GM12878 (cell line): ENCODE data around the gene SETD1A. TPM values are rescaled to one million over a fixed set of nuclear protein-coding genes. Genes with fewer than 3 reads are reported as not detected.

Experiments used
- ATAC-seq: fragments of 200-7000 bp; cut with Tn5 transposase; 3 replicates; pipeline ENCODE4 v1.9.1; 2020; ENCODE audit warnings: mild to moderate bottlenecking, moderate library complexity
- BruUV-seq: library from RNA; stranded (reverse); fragments of 400-500 nt; replicated peaks from 2 replicates; lab custom pipeline; 2021; lab: Mats Ljungman, UMichigan
- CTCF ChIA-PET: fragments of 300-600 bp; sonication (Branson Sonifier 250); formaldehyde crosslinking; extraction: SDS; loops from one replicate; lab custom pipeline; 2021; ENCODE audit warnings: inconsistent platforms; lab: Yijun Ruan, JAX
- POLR2A ChIA-PET: fragments of 350-600 bp; formaldehyde crosslinking; extraction: SDS; loops from one replicate; lab custom pipeline; 2021; ENCODE audit warnings: inconsistent platforms; lab: Charles Lee
- RAD21 ChIA-PET: fragments of 300-600 bp; sonication (Branson Sonifier 250); formaldehyde crosslinking; loops from one replicate; lab custom pipeline; 2023; ENCODE audit warnings: antibody characterized with exemption; ENCODE audit not compliant: unreplicated experiment; lab: Charles Lee
- SMC1A ChIA-PET: fragments of 300-600 bp; sonication (Branson Sonifier 250); formaldehyde crosslinking; loops from one replicate; lab custom pipeline; 2023; ENCODE audit not compliant: unreplicated experiment, uncharacterized antibody; lab: Charles Lee
- DNase-seq: peaks from one replicate; pipeline ENCODE4 v3.0.0-alpha.2; 2011; ENCODE audit warnings: low read depth, low spot score
- FAIRE-seq: peaks from 3 replicates; lab custom pipeline; 2011; peaks lifted over from hg19 to GRCh38; lab: Jason Lieb, UNC
- H2AFZ ChIP-seq: 2 replicates; pipeline ENCODE4 v1.6.0; 2011; ENCODE audit warnings: low read depth, low read length, control low read depth; ENCODE audit not compliant: control insufficient read depth
- H3K27ac ChIP-seq: 2 replicates; pipeline ENCODE4 v1.5.1; 2011; ENCODE audit warnings: control low read depth; ENCODE audit not compliant: control insufficient read depth, insufficient read depth
- H3K27me3 ChIP-seq, 2 experiments: replicated peaks in 1 of 2; 2 replicates each; pipeline versions ENCODE4 v1.6.0 to v1.6.1; 2011; ENCODE audit warnings: low read length in 1 of 2; ENCODE audit not compliant: control insufficient read depth in 2 of 2, insufficient read depth in 2 of 2
- H3K36me3 ChIP-seq, 2 experiments: 2 replicates each; pipeline ENCODE4 v1.5.1; 2011; ENCODE audit warnings: low read length in 1 of 2; ENCODE audit not compliant: control insufficient read depth in 2 of 2, insufficient read depth in 2 of 2
- H3K4me1 ChIP-seq: 2 replicates; pipeline ENCODE4 v1.6.1; 2011; ENCODE audit warnings: mild to moderate bottlenecking, low read length, moderate library complexity, mixed read lengths; ENCODE audit not compliant: control insufficient read depth, insufficient read depth
- H3K4me2 ChIP-seq: 2 replicates; pipeline ENCODE4 v1.6.0; 2011; ENCODE audit warnings: control low read depth; ENCODE audit not compliant: control insufficient read depth, insufficient read depth
- H3K4me3 ChIP-seq: fragments of 200-600 bp; sonication (generic); 2 replicates; pipeline ENCODE4 v1.5.1; 2016
- H3K79me2 ChIP-seq: 2 replicates; pipeline ENCODE4 v1.6.0; 2011; ENCODE audit warnings: low read length; ENCODE audit not compliant: control insufficient read depth, insufficient read depth
- H3K9ac ChIP-seq: 2 replicates; pipeline ENCODE4 v1.8.0; 2011; ENCODE audit warnings: low read length, control low read depth, mixed read lengths; ENCODE audit not compliant: control insufficient read depth, insufficient read depth
- H3K9me3 ChIP-seq: replicated peaks from 3 replicates; pipeline ENCODE4 v1.5.1; 2011; ENCODE audit warnings: mild to moderate bottlenecking, low read length; ENCODE audit not compliant: control insufficient read depth, insufficient read depth
- H4K20me1 ChIP-seq: 2 replicates; pipeline ENCODE4 v1.6.0; 2011; ENCODE audit not compliant: control insufficient read depth, insufficient read depth
- ASH2L ChIP-seq: fragments of 300-600, 200-600 bp; sonication (generic); IDR thresholded peaks from 2 replicates; pipeline ENCODE4 v1.6.1; 2017; ENCODE audit warnings: low read depth, mild to moderate bottlenecking, borderline replicate concordance
- BHLHE40 ChIP-seq, 2 experiments: fragments of 450-650 bp in 1 of 2; IDR thresholded peaks; 2 replicates each; pipeline ENCODE4 v1.6.1; 2011 to 2017; ENCODE audit warnings: low read depth in 2 of 2, borderline replicate concordance in 1 of 2, improper control_type of control experiment in 1 of 2, low read length in 1 of 2, mild to moderate bottlenecking in 1 of 2
- BMI1 ChIP-seq: fragments of 450-650 bp; IDR thresholded peaks from 2 replicates; pipeline ENCODE4 v1.6.1; 2016; ENCODE audit warnings: mild to moderate bottlenecking, moderate library complexity, borderline replicate concordance
- EP300 ChIP-seq, 2 experiments: fragments of 150-350 bp in 1 of 2; IDR thresholded peaks; 2 replicates each; pipeline ENCODE4 v1.6.1; 2011 to 2012; ENCODE audit warnings: low read depth in 2 of 2, low read length in 2 of 2, borderline replicate concordance in 1 of 2, improper control_type of control experiment in 1 of 2, inconsistent platforms in 1 of 2; ENCODE audit not compliant: control insufficient read depth in 1 of 2
- IKZF1 ChIP-seq: fragments of 450-650 bp; conservative IDR thresholded peaks from 2 replicates; pipeline ENCODE4 v1.6.1; 2017; ENCODE audit warnings: antibody characterized with exemption, mild to moderate bottlenecking
- IRF3 ChIP-seq: fragments of 450-650 bp; IDR thresholded peaks from 2 replicates; pipeline ENCODE4 v1.6.1; 2014; ENCODE audit warnings: mild to moderate bottlenecking
- JUND ChIP-seq: IDR thresholded peaks from 2 replicates; pipeline ENCODE4 v1.6.1; 2012; ENCODE audit warnings: low read depth, mild to moderate bottlenecking, low read length, improper control_type of control experiment, moderate library complexity
- MEF2B ChIP-seq: fragments of 450-650 bp; IDR thresholded peaks from 2 replicates; pipeline ENCODE4 v1.6.1; 2018; ENCODE audit warnings: mild to moderate bottlenecking, moderate library complexity; ENCODE audit not compliant: partially characterized antibody, poor library complexity, severe bottlenecking
- POLR2AphosphoS2 ChIP-seq: IDR thresholded peaks from 2 replicates; pipeline ENCODE4 v1.6.1; 2011; ENCODE audit warnings: low read depth, mild to moderate bottlenecking, low read length, improper control_type of control experiment, moderate library complexity
- RFX5 ChIP-seq: IDR thresholded peaks from 2 replicates; pipeline ENCODE4 v1.6.1; 2011; ENCODE audit warnings: low read depth, low read length, improper control_type of control experiment
- SMC3 ChIP-seq: IDR thresholded peaks from 2 replicates; pipeline ENCODE4 v1.6.1; 2011; ENCODE audit warnings: low read length, improper control_type of control experiment, borderline replicate concordance
- SPI1 ChIP-seq: IDR thresholded peaks from 2 replicates; pipeline ENCODE4 v1.6.1; 2011; ENCODE audit warnings: low read depth, mild to moderate bottlenecking, low read length, moderate library complexity, borderline replicate concordance; ENCODE audit not compliant: insufficient read depth
- SRF ChIP-seq, 2 experiments: IDR thresholded peaks; 2 replicates each; pipeline ENCODE4 v1.6.1; 2011; ENCODE audit warnings: low read depth in 2 of 2, low read length in 2 of 2, mild to moderate bottlenecking in 1 of 2, moderate library complexity in 1 of 2
- TCF3 ChIP-seq: IDR thresholded peaks from 2 replicates; pipeline ENCODE4 v1.6.1; 2012; ENCODE audit warnings: low read depth, mild to moderate bottlenecking, low read length, borderline replicate concordance; ENCODE audit not compliant: insufficient read depth
- ZBED1 ChIP-seq: IDR thresholded peaks from 2 replicates; pipeline ENCODE4 v1.6.1; 2016; ENCODE audit warnings: borderline replicate concordance
- WGBS: methylation state at CpG from one replicate; pipeline ENCODE4 v1.1.6; 2016; ENCODE audit warnings: low lambda C conversion rate; ENCODE audit not compliant: insufficient replicate concordance, insufficient coverage; ENCODE audit errors: missing lambda C conversion rate; 5-methylcytosine and 5-hydroxymethylcytosine counted together
- in situ Hi-C: fragments of 300-500 bp; cut with MboI; formaldehyde crosslinking; loops from 9 replicates; pipeline ENCODE4 v1.14.3; 2018; ENCODE audit warnings: mixed read lengths
- intact Hi-C: fragments of 100-400 bp; cut with micrococcal nuclease; formaldehyde crosslinking; loops from one replicate; pipeline ENCODE4 v1.14.2; 2022; ENCODE audit not compliant: unreplicated experiment
- polyA plus RNA-seq, 11 experiments: library from polyadenylated mRNA; depleted of rRNA in 4 of 11; unstranded in 6 of 11; stranded (reverse) in 5 of 11; fragments of >200 nt; fragmentation: Nextera tagmentation in 4 of 11; fragmentation: Illumina TruSeq in 1 of 11; extraction: Ambion mirVana in 4 of 11; extraction: Trizol in 1 of 11; gene quantifications; 1 replicate in 1 of 11; 2 replicates in 10 of 11; pipeline versions ENCODE4 v1.2.1 to v1.2.3, GENCODE V29; 2011 to 2016; ENCODE audit warnings: inconsistent platforms in 2 of 11, missing spikeins in 2 of 11, low read depth in 1 of 11
- total RNA-seq, 4 experiments: library from RNA; depleted of rRNA in 3 of 4; stranded (reverse); fragments of >200 nt in 3 of 4; fragmentation: Illumina TruSeq in 1 of 4; extraction: Trizol in 1 of 4; gene quantifications; 2 replicates each; pipeline versions ENCODE4 v1.2.1 to v1.2.3, GENCODE V29; 2013 to 2021

The SETD1A gene
- total and polyA plus RNA-seq, 10 of the 15 experiments (the other 5 are each of a cell fraction or from before 2014, with no cell fraction given): 0.02 to 25.9 (median 4.9) TPM

- peak; percentile 64 for TF ChIP-seq SMC3
- no peak for TF ChIP-seq IRF3
- TF ChIP-seq BHLHE40 (IDR thresholded peaks at IDR 0.05; ENCODE audit: borderline replicate concordance in 1 of 2, low read depth in 2 of 2, low read length in 1 of 2): peak; percentile 35 to 66; a peak in 2 of 4 replicates
- TF ChIP-seq SPI1: peak; percentile 33; the same call in 1 of the 2 replicates
- no peak for TF ChIP-seq POLR2AphosphoS2
- TF ChIP-seq IKZF1: 0 out of 2 replicates have a peak, but pooled peaks have one; percentile 18
- peak; percentile 28 to 58; a peak in 1 of 4 replicates for TF ChIP-seq SRF (IDR thresholded peaks at IDR 0.05; ENCODE audit: low read depth in 2 of 2, low read length in 2 of 2)
These were observed 15.7 kb upstream of the SETD1A start (continued) for GRCh38 chr16:30941600-30942425.

- FAIRE-seq: no peak
- Histone ChIP-seq H3K36me3 (peaks cover 0 to 7% of the 10 kb centered on the region in 2 experiments; a peak in 2 of 4 replicates), H3K9me3 (no peaks in the 10 kb centered on the region), H3K79me2 (no peaks in the 10 kb centered on the region), H3K9ac (no peak overlapping the region), H2AFZ (no peak overlapping the region), H3K4me2 (no peak overlapping the region), H4K20me1 (no peaks in the 10 kb centered on the region), H3K27ac (no peak overlapping the region), H3K4me3 (no peak overlapping the region), H3K27me3 (no peaks in the 10 kb centered on the region), H3K4me1 (peaks cover 9% of the 10 kb centered on the region)
- no TSS peak for BruUV-seq
- 91% methylated on average over 4 of the region's 4 CpGs for WGBS
- SMC1A ChIA-PET: interaction anchor here (0.8 to 4.0 kb wide), 10 partner anchors 7 to 182 kb away, joined by 3 to 39 read pairs (median 4); partner anchors contain the start of gene CTF1
- intact Hi-C loops (loop anchor here (1.0 kb wide), 1 partner anchor 98 kb away; no protein-coding TSS in a partner anchor), in situ Hi-C loops (no loop called here)
- DNase-seq: no peak
- POLR2A ChIA-PET: interaction anchor here (0.5 to 1.2 kb wide), 4 partner anchors 8 to 134 kb away, joined by 3 to 4 read pairs (median 3); no protein-coding TSS in a partner anchor
- peak; percentile 5; the same call in 1 of the 3 replicates for ATAC-seq
- RAD21 ChIA-PET: interaction anchor here (0.7 to 4.2 kb wide), 13 partner anchors 9 to 245 kb away, joined by 3 to 34 read pairs (median 4); partner anchors contain the start of gene PHKG2
- CTCF ChIA-PET: interaction anchor here (0.6 to 5.0 kb wide), 39 partner anchors 8 to 514 kb away, joined by 3 to 60 read pairs (median 4); partner anchors contain the start of genes FBXL19 and SRCAP
- no peak for TF ChIP-seq TCF3
- TF ChIP-seq BMI1: no peak
- TF ChIP-seq EP300 (IDR thresholded peaks at IDR 0.05; ENCODE audit: borderline replicate concordance in 1 of 2, control insufficient read depth in 1 of 2, low read depth in 2 of 2, low read length in 2 of 2): no peak
- no peak for TF ChIP-seq MEF2B
- no peak for TF ChIP-seq ZBED1
- TF ChIP-seq JUND: no peak
- TF ChIP-seq RFX5: no peak
- no peak for TF ChIP-seq ASH2L
These were observed 15.1 kb upstream of the SETD1A start for GRCh38 chr16:30942426-30942806.
